Coronary artery (tissue), 2 donors: Measurements from ENCODE around the gene HERPUD2.

Source experiments
- DNase-seq: peaks from one replicate; pipeline ENCODE4 v3.0.0-alpha.2; 2017; ENCODE audit warnings: low spot score
- H3K27ac ChIP-seq, 2 donors: fragments of 200-600 bp; sonication (generic); one replicate each; pipeline ENCODE4 v1.5.1; 2016 to 2019
- H3K4me3 ChIP-seq: fragments of 200-600 bp; sonication (generic); 2 replicates; pipeline ENCODE4 v1.5.1; 2016; ENCODE audit warnings: mild to moderate bottlenecking, moderate library complexity
- CTCF ChIP-seq: fragments of 200-600 bp; sonication (generic); IDR thresholded peaks from one replicate; pipeline ENCODE4 v1.5.1; 2019; ENCODE audit warnings: antibody characterized with exemption

The HERPUD2 gene

GRCh38 chr7:35646289-35647023, 48.5 kb downstream of the HERPUD2 start:
- no peak for DNase-seq

GRCh38 chr7:35645691-35646090, 49.2 kb downstream of the HERPUD2 start:
- no peak for TF ChIP-seq CTCF
- no peak for DNase-seq
- H3K27ac ChIP-seq, result no peak overlapping the region
- no peak overlapping the region for H3K4me3 ChIP-seq

More at GRCh38 chr7:35646289-35647023, 48.5 kb downstream of the HERPUD2 start:
- Histone ChIP-seq H3K27ac (no peak overlapping the region), H3K4me3 (no peak overlapping the region)
- no peak for TF ChIP-seq CTCF

GRCh38 chr7:35630024-35630972, 64.6 kb downstream of the HERPUD2 start:
- no peak for TF ChIP-seq CTCF
- Histone ChIP-seq H3K4me3 (no peak overlapping the region), H3K27ac (no peak overlapping the region)
- no peak for DNase-seq

- no peak for DNase-seq
- Histone ChIP-seq H3K27ac (no peak overlapping the region), H3K4me3 (no peak overlapping the region)
- TF ChIP-seq CTCF, result peak; percentile 65
These were observed 70.4 kb downstream of the HERPUD2 start for GRCh38 chr7:35624299-35625186.

- TF ChIP-seq CTCF, result no peak
- no peak overlapping the region for H3K4me3 ChIP-seq
- no peak overlapping the region for H3K27ac ChIP-seq
- DNase-seq, result no peak
These were observed 71.6 kb downstream of the HERPUD2 start for GRCh38 chr7:35623381-35623780.

GRCh38 chr7:35619863-35620262, 75.1 kb downstream of the HERPUD2 start:
- no peak overlapping the region for H3K4me3 ChIP-seq
- no peak overlapping the region for H3K27ac ChIP-seq
- TF ChIP-seq CTCF, result no peak
- DNase-seq, result no peak
